Vagina (tissue), 2 donors: ENCODE data around the gene DOCK1. TPM values are rescaled to one million over a fixed set of nuclear protein-coding genes. Genes with fewer than 3 reads are reported as not detected.

Source experiments
- DNase-seq, 2 donors: peaks; one replicate each; pipeline ENCODE4 v3.0.0-alpha.2; 2017; ENCODE audit errors: extremely low spot score in 2 of 2
- H3K27ac ChIP-seq: fragments of 200-600 bp; sonication (generic); one replicate; pipeline ENCODE4 v1.5.1; 2019
- H3K27me3 ChIP-seq: fragments of 200-600 bp; sonication (generic); one replicate; pipeline ENCODE4 v1.5.1; 2019
- H3K36me3 ChIP-seq, 2 donors: fragments of 200-600 bp; sonication (generic); one replicate each; pipeline ENCODE4 v1.5.1; 2017 to 2019
- H3K4me1 ChIP-seq: fragments of 200-600 bp; sonication (generic); one replicate; pipeline ENCODE4 v1.5.1; 2019
- H3K4me3 ChIP-seq, 2 donors: fragments of 200-600 bp; sonication (generic); 1 replicate in 1 of 2; 2 replicates in 1 of 2; pipeline ENCODE4 v1.5.1; 2016 to 2019
- H3K9me3 ChIP-seq: fragments of 200-600 bp; sonication (generic); one replicate; pipeline ENCODE4 v1.5.1; 2019
- POLR2A ChIP-seq, 2 donors: fragments of 450-650 bp; IDR thresholded peaks; one replicate each; pipeline ENCODE4 v1.6.1; 2017; ENCODE audit warnings: antibody characterized with exemption in 2 of 2, mild to moderate bottlenecking in 2 of 2, moderate library complexity in 2 of 2
- POLR2AphosphoS5 ChIP-seq, 2 donors: sonication (generic); formaldehyde crosslinking; IDR thresholded peaks; one replicate each; pipeline ENCODE4 v1.9.0; 2017; ENCODE audit warnings: antibody characterized with exemption in 2 of 2, mild to moderate bottlenecking in 2 of 2, low read depth in 1 of 2; ENCODE audit not compliant: insufficient read depth in 1 of 2
- intact Hi-C: fragments of 100-400 bp; cut with DNase I; formaldehyde crosslinking; loops from one replicate; pipeline ENCODE4 v1.15.1; 2023
- total RNA-seq: library from RNA; depleted of rRNA; stranded (reverse); fragments of >200 nt; gene quantifications from one replicate; pipeline ENCODE4 v1.2.3, GENCODE V29; 2016
- TF ChIP-seq, protein P1 (sequence below), 3 experiments: fragments of 450-650 bp in 2 of 3; fragments of 200-600 bp in 1 of 3; sonication (generic) in 1 of 3; IDR thresholded peaks; one replicate each; pipeline ENCODE4 v1.5.1; 2017 to 2019; ENCODE audit warnings: antibody characterized with exemption in 3 of 3, mild to moderate bottlenecking in 2 of 3, moderate library complexity in 2 of 3

Gene DOCK1
- total RNA-seq, 1 donor from 2014 or later, result 64.6 TPM

GRCh38 chr10:127092916-127093315 is 187.7 kb downstream of the DOCK1 start:
- no peak overlapping the region for H3K4me3 ChIP-seq
- H3K27ac ChIP-seq, result no peak overlapping the region
- H3K27me3 ChIP-seq, result no peaks in the 10 kb centered on the region
- no peaks in the 10 kb centered on the region for H3K36me3 ChIP-seq
- H3K9me3 ChIP-seq, result no peaks in the 10 kb centered on the region
- DNase-seq, result no peak
- intact Hi-C loops, result no loop called here
- H3K4me1 ChIP-seq, result no peaks in the 10 kb centered on the region
- TF ChIP-seq POLR2A (IDR thresholded peaks at IDR 0.05) (no peak), POLR2AphosphoS5 (IDR thresholded peaks at IDR 0.05; ENCODE audit: insufficient read depth in 1 of 2, low read depth in 1 of 2) (no peak)
- TF ChIP-seq, protein P1, sequence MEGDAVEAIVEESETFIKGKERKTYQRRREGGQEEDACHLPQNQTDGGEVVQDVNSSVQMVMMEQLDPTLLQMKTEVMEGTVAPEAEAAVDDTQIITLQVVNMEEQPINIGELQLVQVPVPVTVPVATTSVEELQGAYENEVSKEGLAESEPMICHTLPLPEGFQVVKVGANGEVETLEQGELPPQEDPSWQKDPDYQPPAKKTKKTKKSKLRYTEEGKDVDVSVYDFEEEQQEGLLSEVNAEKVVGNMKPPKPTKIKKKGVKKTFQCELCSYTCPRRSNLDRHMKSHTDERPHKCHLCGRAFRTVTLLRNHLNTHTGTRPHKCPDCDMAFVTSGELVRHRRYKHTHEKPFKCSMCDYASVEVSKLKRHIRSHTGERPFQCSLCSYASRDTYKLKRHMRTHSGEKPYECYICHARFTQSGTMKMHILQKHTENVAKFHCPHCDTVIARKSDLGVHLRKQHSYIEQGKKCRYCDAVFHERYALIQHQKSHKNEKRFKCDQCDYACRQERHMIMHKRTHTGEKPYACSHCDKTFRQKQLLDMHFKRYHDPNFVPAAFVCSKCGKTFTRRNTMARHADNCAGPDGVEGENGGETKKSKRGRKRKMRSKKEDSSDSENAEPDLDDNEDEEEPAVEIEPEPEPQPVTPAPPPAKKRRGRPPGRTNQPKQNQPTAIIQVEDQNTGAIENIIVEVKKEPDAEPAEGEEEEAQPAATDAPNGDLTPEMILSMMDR (IDR thresholded peaks at IDR 0.05), result no peak

- Histone ChIP-seq H3K9me3 (no peaks in the 10 kb centered on the region), H3K4me1 (no peaks in the 10 kb centered on the region), H3K27me3 (no peaks in the 10 kb centered on the region), H3K27ac (no peak overlapping the region), H3K36me3 (no peaks in the 10 kb centered on the region), H3K4me3 (no peak overlapping the region)
- no peak for DNase-seq
- intact Hi-C loops, result no loop called here
- TF ChIP-seq, protein P1 (IDR thresholded peaks at IDR 0.05), result no peak
- TF ChIP-seq POLR2AphosphoS5 (IDR thresholded peaks at IDR 0.05; ENCODE audit: insufficient read depth in 1 of 2, low read depth in 1 of 2) (no peak), POLR2A (IDR thresholded peaks at IDR 0.05) (no peak)
These were observed 189.8 kb downstream of the DOCK1 start for GRCh38 chr10:127094984-127095383.

DNA sequence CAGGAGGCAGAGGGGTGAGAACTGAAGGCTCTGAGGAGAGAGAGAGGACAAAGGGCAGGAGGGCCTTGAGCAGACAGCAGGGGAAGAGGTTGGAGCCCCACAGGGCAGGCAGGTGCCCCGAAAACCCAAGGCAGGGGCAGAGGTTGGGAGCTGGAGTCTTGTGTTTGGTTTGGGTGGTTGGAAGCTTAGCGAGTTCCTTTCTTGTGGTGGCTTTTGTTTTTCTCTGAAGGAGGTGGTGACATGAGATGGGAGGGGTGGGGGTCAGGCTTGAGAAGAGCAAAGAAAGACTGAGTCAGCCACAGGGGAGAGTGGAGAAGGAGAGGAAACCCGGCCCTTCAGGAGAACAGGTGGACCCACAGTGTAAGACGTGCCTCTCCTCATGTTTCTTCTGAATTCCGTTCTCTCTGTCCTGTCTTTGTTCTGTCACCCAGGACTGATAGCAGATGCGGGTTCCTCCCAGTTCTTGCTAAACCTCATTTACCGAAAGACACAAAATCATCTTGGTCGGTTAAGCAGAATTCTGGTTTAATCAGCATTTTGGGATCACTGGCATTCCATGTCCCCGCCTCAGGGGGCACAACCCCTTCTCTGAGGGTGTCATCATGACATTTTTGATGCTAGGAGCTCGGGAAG is 195.9 kb downstream of the DOCK1 start:
- intact Hi-C loops, result no loop called here

DNA sequence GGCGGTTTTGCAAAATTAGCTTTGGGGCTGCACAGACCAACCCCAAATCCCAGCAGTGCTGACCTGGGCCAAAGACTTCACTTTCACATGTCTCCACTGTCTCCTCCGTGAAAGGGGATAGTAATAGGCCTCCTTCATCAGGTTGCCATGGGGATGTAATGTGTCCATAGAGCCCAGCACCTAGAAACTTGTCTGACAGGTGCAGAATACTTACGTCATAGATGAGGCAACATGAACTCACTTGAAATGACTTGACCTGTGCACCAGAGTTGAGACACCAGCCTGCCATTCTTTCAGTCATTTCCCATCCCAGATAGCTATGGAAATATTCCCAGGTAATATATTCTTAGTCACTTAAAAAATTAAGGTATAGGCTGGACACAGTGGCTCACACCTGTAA is 196.9 kb downstream of the DOCK1 start:
- Histone ChIP-seq H3K27ac (no peak overlapping the region), H3K4me3 (no peak overlapping the region), H3K27me3 (no peaks in the 10 kb centered on the region), H3K4me1 (no peaks in the 10 kb centered on the region), H3K36me3 (peaks cover 0 to 5% of the 10 kb centered on the region in 2 donors), H3K9me3 (no peaks in the 10 kb centered on the region)
- TF ChIP-seq, protein P1 (IDR thresholded peaks at IDR 0.05), result no peak
- intact Hi-C loops, result no loop called here
- no peak for DNase-seq

More for the DNA sequence above, 195.9 kb downstream of the DOCK1 start:
- H3K27me3 ChIP-seq, result no peaks in the 10 kb centered on the region
- no peak for TF ChIP-seq POLR2AphosphoS5 (IDR thresholded peaks at IDR 0.05; ENCODE audit: insufficient read depth in 1 of 2, low read depth in 1 of 2)
- no peak for TF ChIP-seq POLR2A (IDR thresholded peaks at IDR 0.05)
- TF ChIP-seq, protein P1 (IDR thresholded peaks at IDR 0.05), result no peak
- no peaks in the 10 kb centered on the region for H3K36me3 ChIP-seq
- H3K9me3 ChIP-seq, result no peaks in the 10 kb centered on the region
- H3K27ac ChIP-seq, result no peak overlapping the region
- no peak for DNase-seq
- no peak overlapping the region for H3K4me3 ChIP-seq
- H3K4me1 ChIP-seq, result no peaks in the 10 kb centered on the region

DNA sequence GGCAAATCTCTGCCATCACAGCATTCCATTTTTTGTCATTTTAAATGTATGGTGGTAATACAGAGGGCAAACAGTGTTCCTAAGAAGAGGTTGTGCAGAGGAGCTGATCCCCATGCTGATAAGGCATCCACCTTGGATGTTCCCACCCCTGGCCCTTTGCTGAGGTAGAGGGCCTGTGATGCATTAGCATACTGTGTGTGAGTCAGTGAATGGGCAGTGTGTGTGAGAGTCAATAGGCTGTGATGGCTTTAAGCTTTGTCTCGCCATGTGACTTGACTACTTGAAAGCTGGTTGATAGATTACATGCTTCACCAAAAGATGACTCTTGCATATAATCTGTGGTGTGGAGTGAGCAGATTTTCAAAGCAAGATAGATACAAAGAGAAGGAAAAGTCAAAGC is 209.9 kb downstream of the DOCK1 start:
- TF ChIP-seq POLR2AphosphoS5 (IDR thresholded peaks at IDR 0.05; ENCODE audit: insufficient read depth in 1 of 2, low read depth in 1 of 2) (no peak), POLR2A (IDR thresholded peaks at IDR 0.05) (no peak)
- TF ChIP-seq, protein P1 (IDR thresholded peaks at IDR 0.05), result no peak
- Histone ChIP-seq H3K36me3 (peaks cover 0 to 23% of the 10 kb centered on the region in 2 donors), H3K9me3 (no peaks in the 10 kb centered on the region), H3K4me3 (no peak overlapping the region), H3K27me3 (no peaks in the 10 kb centered on the region), H3K4me1 (no peaks in the 10 kb centered on the region), H3K27ac (no peak overlapping the region)
- no peak for DNase-seq
- intact Hi-C loops, result no loop called here
